GM10847 (cell line): ENCODE results near the gene DHRS2.

Experiments used
- POLR2A ChIP-seq: IDR thresholded peaks from 2 replicates; pipeline ENCODE4 v1.6.1; 2011; ENCODE audit not compliant: insufficient read length; ENCODE audit errors: extremely low read depth

DHRS2 gene

DNA sequence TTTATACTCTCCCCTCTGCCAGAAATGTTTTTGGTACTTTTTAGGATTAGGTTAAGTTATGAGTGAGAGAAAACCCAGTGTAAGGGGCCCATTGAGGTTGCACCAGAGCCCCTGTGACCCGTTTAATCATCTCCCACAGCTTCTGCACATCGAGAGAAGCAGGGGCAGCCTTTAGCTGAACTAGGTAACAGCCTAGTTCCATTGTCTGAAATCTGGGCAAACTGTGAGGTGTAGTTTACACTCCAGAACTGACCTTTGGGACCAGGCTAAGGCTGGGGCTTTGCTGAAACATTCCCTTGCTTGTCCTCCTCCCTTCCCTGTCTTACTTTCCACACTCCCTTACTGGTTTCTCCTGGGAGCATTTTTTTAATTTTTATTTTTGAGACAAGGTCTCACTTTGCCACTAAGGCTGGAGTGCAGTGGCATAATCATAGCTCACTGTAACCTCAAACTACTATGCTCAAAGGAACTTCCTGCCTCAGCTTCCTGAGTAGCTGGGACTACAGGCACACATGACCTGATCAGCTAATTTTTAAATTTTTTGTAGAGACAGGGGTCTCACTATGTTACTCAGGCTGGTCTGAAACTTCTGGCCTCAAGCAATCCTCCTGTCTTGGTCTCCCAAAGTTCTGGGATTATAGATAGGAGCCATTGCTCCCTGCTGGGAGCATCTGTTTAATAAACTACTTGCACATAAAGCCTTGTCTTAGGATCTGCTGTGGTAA, 25.9 kb upstream of the DHRS2 start:
- TF ChIP-seq POLR2A = no peak

- no peak for TF ChIP-seq POLR2A
Measured at GRCh38 chr14:23610815-23611289, 25.3 kb upstream of the DHRS2 start.

GRCh38 chr14:23612354-23612732, 23.8 kb upstream of the DHRS2 start:
- TF ChIP-seq POLR2A = no peak

- no peak for TF ChIP-seq POLR2A
Measured at GRCh38 chr14:23612802-23613201, 23.4 kb upstream of the DHRS2 start.

DNA sequence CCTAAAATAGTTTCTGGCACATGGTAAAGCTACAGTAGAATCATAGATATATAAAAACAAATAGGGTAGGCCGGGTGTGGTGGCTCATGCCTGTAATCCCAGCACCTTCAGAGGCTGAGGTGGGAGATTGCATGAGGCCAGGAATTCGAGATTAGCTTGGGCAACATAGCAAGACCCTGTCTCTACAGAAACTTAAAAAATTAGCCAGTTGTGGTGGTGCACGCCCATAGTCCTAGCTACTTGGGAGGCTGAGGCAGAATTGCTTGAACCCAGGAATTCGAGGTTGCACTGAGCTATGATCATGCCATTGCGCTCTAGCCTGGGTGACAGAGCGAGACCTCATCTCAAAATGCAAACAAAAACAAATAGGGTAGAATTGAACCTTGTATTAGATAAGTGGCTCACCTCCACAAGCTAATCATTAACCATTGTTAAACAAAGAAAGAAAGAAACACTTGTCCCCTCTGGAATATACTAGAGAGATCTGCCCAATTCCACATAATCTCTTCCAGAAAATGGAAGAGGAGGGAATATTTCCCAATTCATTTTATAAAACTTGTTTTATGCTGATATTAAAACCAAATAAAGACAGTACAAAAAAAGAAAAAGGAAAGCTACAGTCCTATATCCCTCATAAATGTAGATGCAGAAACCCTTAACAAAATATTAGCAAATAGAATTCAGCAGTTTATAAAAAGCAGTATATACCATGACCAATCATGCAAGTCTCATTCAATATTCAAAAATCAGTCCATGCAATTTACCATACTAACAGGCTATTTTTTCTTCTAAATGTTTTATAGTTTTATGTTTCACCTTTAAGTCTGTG, 22.7 kb upstream of the DHRS2 start:
- no peak for TF ChIP-seq POLR2A

DNA sequence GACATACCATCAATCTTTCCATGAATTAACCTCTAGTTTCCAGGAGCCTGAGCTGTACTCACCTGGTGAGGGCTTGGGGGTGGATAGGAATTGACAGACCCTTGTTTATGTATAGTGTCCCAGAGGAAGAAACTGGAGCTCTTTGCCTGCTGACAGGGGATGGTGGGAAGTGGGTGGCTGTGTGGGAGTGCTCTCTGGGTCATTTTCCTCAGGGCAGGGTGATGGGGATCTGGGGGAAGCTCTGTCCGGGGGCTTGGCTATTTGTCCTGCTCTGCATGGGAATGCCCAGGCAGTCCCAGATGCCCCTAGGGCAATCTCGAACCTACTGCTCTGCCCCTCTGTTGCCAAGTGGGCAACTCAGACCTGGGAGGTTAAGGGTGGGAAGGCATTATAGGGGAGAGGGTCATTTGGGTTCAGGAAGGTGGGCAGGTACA, 21.8 kb upstream of the DHRS2 start:
- TF ChIP-seq POLR2A = no peak

GRCh38 chr14:23615856-23616255, 20.3 kb upstream of the DHRS2 start:
- TF ChIP-seq POLR2A = no peak

DNA sequence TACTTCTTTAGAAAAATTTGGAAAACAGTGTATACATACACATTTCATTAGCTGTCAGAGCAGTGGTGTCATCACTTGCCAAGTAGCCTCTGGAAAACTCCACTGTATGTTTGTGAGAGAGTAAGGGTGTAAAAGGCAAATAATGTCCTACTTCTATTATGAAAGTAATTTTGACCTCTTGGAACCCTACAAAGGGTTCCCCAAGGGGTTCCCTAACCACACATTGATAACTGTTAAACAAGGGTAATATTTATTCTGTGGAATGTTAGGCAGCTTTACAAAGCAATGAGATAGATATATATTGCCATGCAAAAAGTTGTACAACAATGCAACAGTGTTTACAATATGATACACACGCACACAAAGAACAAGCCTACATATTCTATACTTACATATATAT, 18.6 kb upstream of the DHRS2 start:
- no peak for TF ChIP-seq POLR2A

- no peak for TF ChIP-seq POLR2A
Measured at GRCh38 chr14:23618415-23618988, 17.7 kb upstream of the DHRS2 start.

DNA sequence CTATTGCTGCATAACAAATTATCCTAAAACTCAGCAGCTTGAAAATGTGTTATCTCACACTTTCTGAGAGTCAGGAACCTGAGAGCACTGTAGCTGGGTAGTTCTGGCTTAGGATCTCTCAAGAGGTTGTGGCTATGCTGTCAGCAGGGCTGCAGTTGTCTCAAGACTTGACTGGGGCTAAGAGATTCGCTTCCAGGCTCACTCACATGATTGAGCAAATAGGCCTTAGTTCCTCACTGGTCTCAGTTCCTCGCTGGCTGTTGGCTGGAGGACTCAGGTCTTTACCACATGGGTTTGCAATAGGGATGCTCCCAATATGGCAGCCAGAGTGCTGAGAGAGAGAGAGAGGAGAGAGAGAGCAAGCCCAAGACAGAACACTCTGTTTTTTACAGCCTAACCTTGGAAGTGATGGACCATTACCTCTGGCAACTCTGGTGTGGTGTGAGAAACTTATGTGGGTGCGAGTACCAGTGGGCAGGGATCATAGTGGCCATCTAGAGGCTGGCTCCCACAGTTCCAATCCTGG, 15.9 kb upstream of the DHRS2 start:
- no peak for TF ChIP-seq POLR2A

GRCh38 chr14:23621204-23621931, 14.8 kb upstream of the DHRS2 start:
- no peak for TF ChIP-seq POLR2A

- no peak for TF ChIP-seq POLR2A
Measured at GRCh38 chr14:23621932-23622730, 14.0 kb upstream of the DHRS2 start.

GRCh38 chr14:23622990-23623389, 13.2 kb upstream of the DHRS2 start:
- no peak for TF ChIP-seq POLR2A

GRCh38 chr14:23623962-23624361, 12.2 kb upstream of the DHRS2 start:
- TF ChIP-seq POLR2A = no peak
